Endothelial cell of umbilical vein (primary cell): ENCODE measurements around the gene KIAA0408. TPM values are rescaled to one million over a fixed set of nuclear protein-coding genes. Genes with fewer than 3 reads are reported as not detected.

Experiments
- BruUV-seq: library from RNA; stranded (reverse); fragments of 400-500 nt; replicated peaks from 2 replicates; lab custom pipeline; 2021; lab: Mats Ljungman, UMichigan
- CTCF ChIA-PET: fragments of 300-600, 350-600 bp; sonication (Branson Sonifier 250); formaldehyde crosslinking; loops from one replicate; lab custom pipeline; 2021; ENCODE audit warnings: antibody characterized with exemption, inconsistent platforms; lab: Charles Lee
- POLR2A ChIA-PET: fragments of 300-600, 350-600 bp; sonication (Branson Sonifier 250); formaldehyde crosslinking; loops from one replicate; lab custom pipeline; 2021; ENCODE audit warnings: antibody characterized with exemption, inconsistent platforms; lab: Charles Lee
- DNase-seq: peaks from one replicate; pipeline ENCODE4 v3.0.0-alpha.2; 2011; ENCODE audit warnings: low read depth, low spot score
- FAIRE-seq: peaks from 2 replicates; lab custom pipeline; 2011; peaks lifted over from hg19 to GRCh38; lab: Jason Lieb, UNC
- H2AFZ ChIP-seq: 2 replicates; pipeline ENCODE4 v1.6.0; 2012; ENCODE audit warnings: low read depth, low read length, control low read depth, inconsistent platforms
- H3K27ac ChIP-seq: 2 replicates; pipeline ENCODE4 v1.5.1; 2011; ENCODE audit warnings: low read depth, mild to moderate bottlenecking, control low read depth, low read length, moderate library complexity; ENCODE audit not compliant: insufficient read depth
- H3K27me3 ChIP-seq, 2 experiments: 2 replicates each; pipeline versions ENCODE4 v1.6.0 to v1.6.1; 2011; ENCODE audit warnings: low read length in 2 of 2, mixed read lengths in 1 of 2; ENCODE audit not compliant: control insufficient read depth in 2 of 2, insufficient read depth in 2 of 2
- H3K36me3 ChIP-seq, 2 experiments: 2 replicates in 1 of 2; 3 replicates in 1 of 2; pipeline ENCODE4 v1.5.1; 2011; ENCODE audit warnings: low read length in 2 of 2, mild to moderate bottlenecking in 1 of 2, moderate library complexity in 1 of 2; ENCODE audit not compliant: control insufficient read depth in 2 of 2, insufficient read depth in 2 of 2; ENCODE audit errors: extremely low read depth in 1 of 2
- H3K4me1 ChIP-seq: 3 replicates; pipeline ENCODE4 v1.5.1; 2011; ENCODE audit warnings: mild to moderate bottlenecking, low read length; ENCODE audit not compliant: control insufficient read depth, insufficient read depth; ENCODE audit errors: extremely low read depth
- H3K4me2 ChIP-seq: 2 replicates; pipeline ENCODE4 v1.6.1; 2011; ENCODE audit warnings: low read length, control low read depth, mixed read lengths; ENCODE audit not compliant: insufficient read depth
- H3K4me3 ChIP-seq, 3 experiments: fragments of 200-600 bp in 1 of 3; sonication (generic), shearing (Covaris generic) in 1 of 3; replicated peaks in 1 of 3; 2 replicates each; pipeline ENCODE4 v1.5.1; 2011 to 2016; ENCODE audit warnings: control low read depth in 3 of 3, low read length in 3 of 3, mild to moderate bottlenecking in 2 of 3, inconsistent platforms in 1 of 3, low read depth in 1 of 3, moderate library complexity in 1 of 3; ENCODE audit not compliant: insufficient read depth in 1 of 3
- H3K79me2 ChIP-seq: 2 replicates; pipeline ENCODE4 v1.6.0; 2012; ENCODE audit warnings: low read length, inconsistent platforms; ENCODE audit not compliant: control insufficient read depth, insufficient read depth
- H3K9ac ChIP-seq: replicated peaks from 2 replicates; pipeline ENCODE3; 2011; ENCODE audit warnings: low read length, control low read depth; ENCODE audit not compliant: insufficient read depth; ENCODE audit errors: extremely low read depth
- H3K9me1 ChIP-seq: replicated peaks from 3 replicates; pipeline ENCODE4 v1.6.0; 2011; ENCODE audit warnings: mild to moderate bottlenecking, low read length; ENCODE audit not compliant: control insufficient read depth, insufficient read depth; ENCODE audit errors: extremely low read depth
- H3K9me3 ChIP-seq: replicated peaks from 2 replicates; pipeline ENCODE4 v1.5.1; 2012; ENCODE audit warnings: low read length, inconsistent platforms; ENCODE audit not compliant: control insufficient read depth, insufficient read depth
- H4K20me1 ChIP-seq: replicated peaks from 2 replicates; pipeline ENCODE3; 2011; ENCODE audit warnings: mild to moderate bottlenecking, low read length; ENCODE audit not compliant: control insufficient read depth, insufficient read depth; ENCODE audit errors: extremely low read depth
- CTCF ChIP-seq, 2 donors: IDR thresholded peaks; 1 replicate in 1 of 2; 2 replicates in 1 of 2; pipeline ENCODE4 v1.5.1; 2011; ENCODE audit warnings: low read length in 2 of 2, mild to moderate bottlenecking in 2 of 2, moderate library complexity in 2 of 2, control low read depth in 1 of 2, inconsistent platforms in 1 of 2, low read depth in 1 of 2; ENCODE audit not compliant: insufficient read depth in 1 of 2; ENCODE audit errors: extremely low read depth in 1 of 2
- EZH2 ChIP-seq: IDR thresholded peaks from 2 replicates; pipeline ENCODE4 v1.6.1; 2012; ENCODE audit warnings: borderline replicate concordance, low read depth, mild to moderate bottlenecking, moderate library complexity, low read length, inconsistent platforms; ENCODE audit not compliant: severe bottlenecking
- FOS ChIP-seq: IDR thresholded peaks from 2 replicates; pipeline ENCODE4 v1.6.1; 2011; ENCODE audit warnings: mild to moderate bottlenecking, low read length, moderate library complexity, borderline replicate concordance; ENCODE audit not compliant: insufficient read depth
- GATA2 ChIP-seq: IDR thresholded peaks from 2 replicates; pipeline ENCODE4 v1.7.0; 2011; ENCODE audit warnings: low read depth, mild to moderate bottlenecking, moderate library complexity, mixed read lengths, low read length; ENCODE audit not compliant: insufficient read length, insufficient read depth
- JUN ChIP-seq: IDR thresholded peaks from 2 replicates; pipeline ENCODE4 v1.6.1; 2011; ENCODE audit warnings: borderline replicate concordance, low read depth; ENCODE audit not compliant: insufficient read length, insufficient read depth
- MAX ChIP-seq: IDR thresholded peaks from 2 replicates; pipeline ENCODE4 v1.6.1; 2011; ENCODE audit not compliant: insufficient read depth, insufficient read length
- MYC ChIP-seq: IDR thresholded peaks from one replicate; pipeline ENCODE4 v1.6.1; 2011; ENCODE audit warnings: mild to moderate bottlenecking, low read depth, low read length
- POLR2A ChIP-seq: IDR thresholded peaks from 2 replicates; pipeline ENCODE4 v1.6.1; 2012; ENCODE audit warnings: low read depth, mild to moderate bottlenecking, control low read depth, low read length
- POLR2AphosphoS5 ChIP-seq: IDR thresholded peaks from 2 replicates; pipeline ENCODE4 v1.6.1; 2012; ENCODE audit warnings: low read depth, mild to moderate bottlenecking, control low read depth, low read length, moderate library complexity; ENCODE audit not compliant: insufficient read depth
- dilution Hi-C: fragments of 300-500 bp; cut with MboI; formaldehyde crosslinking; loops from one replicate; pipeline ENCODE4 v1.15.0; 2019; ENCODE audit warnings: low sequenced_read_pairs; ENCODE audit not compliant: extremely low pct_ligation_motif_present
- intact Hi-C: fragments of 100-400 bp; cut with micrococcal nuclease; formaldehyde crosslinking; loops from one replicate; pipeline ENCODE4 v1.10.0; 2022
- polyA plus RNA-seq, 4 experiments: library from polyadenylated mRNA; depleted of rRNA in 3 of 4; stranded (reverse) in 3 of 4; unstranded in 1 of 4; fragments of >200 nt; gene quantifications; 2 replicates each; pipeline versions ENCODE4 v1.2.1 to v1.2.3, GENCODE V29; 2011 to 2012; ENCODE audit warnings: missing spikeins in 1 of 4
- total RNA-seq: library from RNA; stranded (reverse); gene quantifications from 2 replicates; pipeline ENCODE4 v1.2.3, GENCODE V29; 2021

KIAA0408 gene
- total and polyA plus RNA-seq, 2 donors (not counting 3 experiments of a cell fraction or from before 2014, with no cell fraction given): not detected

- no peaks in the 10 kb centered on the region for H4K20me1 ChIP-seq
- H2AFZ ChIP-seq: no peak overlapping the region
- no peak overlapping the region for H3K27ac ChIP-seq
- no peaks in the 10 kb centered on the region for H3K4me1 ChIP-seq
- peaks cover 11 to 22% of the 10 kb centered on the region in 2 experiments for H3K27me3 ChIP-seq
- ChIA-PET POLR2A (no interaction called here), CTCF (interaction anchor here (0.5 to 1.8 kb wide), 4 partner anchors 9 to 1482 kb away, joined by 3 to 9 read pairs (median 6); no protein-coding TSS in a partner anchor)
- intact Hi-C loops: no loop called here
- BruUV-seq: no TSS peak
- no peak overlapping the region for H3K4me3 ChIP-seq
- no peaks in the 10 kb centered on the region for H3K9me1 ChIP-seq
- H3K79me2 ChIP-seq: no peaks in the 10 kb centered on the region
- no peak overlapping the region for H3K4me2 ChIP-seq
- TF ChIP-seq CTCF (IDR thresholded peaks at IDR 0.05; ENCODE audit: extremely low read depth in 1 of 2, insufficient read depth in 1 of 2, low read depth in 1 of 2, low read length in 2 of 2) (no peak), FOS (no peak), POLR2A (no peak), MYC (no peak), MAX (no peak), JUN (no peak), GATA2 (no peak), EZH2 (no peak), POLR2AphosphoS5 (no peak)
- H3K9ac ChIP-seq: no peak overlapping the region
- H3K36me3 ChIP-seq: no peaks in the 10 kb centered on the region
- DNase-seq (no peak), FAIRE-seq (no peak)
- dilution Hi-C loops: no loop called here
- no peaks in the 10 kb centered on the region for H3K9me3 ChIP-seq
These were observed 16.1 kb upstream of the KIAA0408 start for GRCh38 chr6:127475135-127475822.
